Hepatocyte (in vitro differentiated cells): ENCODE measurements around the gene SLC2A8. TPM values are rescaled to one million over a fixed set of nuclear protein-coding genes. Genes with fewer than 3 reads are reported as not detected.

ENCODE experiments used
- DNase-seq: peaks from one replicate; pipeline ENCODE4 v3.0.0-alpha.2; 2016; ENCODE audit warnings: low spot score
- H2AFZ ChIP-seq: fragments of 200-600 bp; sonication (generic); 2 replicates; pipeline ENCODE4 v1.6.0; 2016; ENCODE audit warnings: antibody characterized with exemption, mild to moderate bottlenecking
- H3K27ac ChIP-seq: fragments of 200-600 bp; sonication (generic); 2 replicates; pipeline ENCODE4 v1.5.1; 2016; ENCODE audit warnings: mild to moderate bottlenecking
- H3K27me3 ChIP-seq: fragments of 200-600 bp; sonication (generic); 2 replicates; pipeline ENCODE4 v1.6.1; 2016
- H3K36me3 ChIP-seq: fragments of 200-600 bp; sonication (generic); replicated peaks from 2 replicates; pipeline ENCODE4 v1.5.1; 2016; ENCODE audit warnings: low read depth; ENCODE audit not compliant: insufficient read depth
- H3K4me1 ChIP-seq: fragments of 200-600 bp; sonication (generic); 2 replicates; pipeline ENCODE4 v1.5.1; 2016; ENCODE audit warnings: mild to moderate bottlenecking, moderate library complexity; ENCODE audit not compliant: insufficient read depth
- H3K4me2 ChIP-seq: fragments of 200-600 bp; sonication (generic); 2 replicates; pipeline ENCODE4 v1.6.0; 2016
- H3K4me3 ChIP-seq: fragments of 200-600 bp; sonication (generic); 2 replicates; pipeline ENCODE4 v1.5.1; 2016; ENCODE audit warnings: mild to moderate bottlenecking
- H3K79me2 ChIP-seq: fragments of 200-600 bp; sonication (generic); 2 replicates; pipeline ENCODE4 v1.6.0; 2017; ENCODE audit warnings: mild to moderate bottlenecking
- H3K9me2 ChIP-seq: fragments of 200-600 bp; sonication (generic); replicated peaks from 2 replicates; pipeline ENCODE4 v1.6.0; 2017; ENCODE audit warnings: mild to moderate bottlenecking; ENCODE audit not compliant: insufficient read depth
- H3K9me3 ChIP-seq: fragments of 200-600 bp; sonication (generic); 2 replicates; pipeline ENCODE4 v1.5.1; 2016; ENCODE audit warnings: low read depth, mild to moderate bottlenecking
- H4K20me1 ChIP-seq: fragments of 200-600 bp; sonication (generic); 2 replicates; pipeline ENCODE4 v1.6.0; 2016; ENCODE audit warnings: mild to moderate bottlenecking; ENCODE audit not compliant: insufficient read depth, poor library complexity, severe bottlenecking
- EZH2 ChIP-seq: fragments of 200-600 bp; sonication (generic); IDR thresholded peaks from 2 replicates; pipeline ENCODE4 v1.6.1; 2016; ENCODE audit warnings: antibody characterized with exemption, mild to moderate bottlenecking, borderline replicate concordance
- EZH2phosphoT487 ChIP-seq: fragments of 200-600 bp; sonication (generic); IDR thresholded peaks from one replicate; pipeline ENCODE4 v1.6.1; 2018; ENCODE audit warnings: antibody characterized with exemption, mild to moderate bottlenecking, low read depth, moderate library complexity; ENCODE audit not compliant: unreplicated experiment, severe bottlenecking
- WGBS: methylation state at CpG from one replicate; pipeline ENCODE4 v1.1.6; 2016; ENCODE audit warnings: low lambda C conversion rate; ENCODE audit errors: missing lambda C conversion rate; 5-methylcytosine and 5-hydroxymethylcytosine counted together
- polyA plus RNA-seq: library from polyadenylated mRNA; unstranded; fragments of >200 nt; fragmentation: Nextera tagmentation; extraction: Ambion mirVana; gene quantifications from 2 replicates; pipeline ENCODE4 v1.2.1, GENCODE V29; 2016
- total RNA-seq: library from RNA; depleted of rRNA; stranded (reverse); fragments of >200 nt; gene quantifications from 2 replicates; pipeline ENCODE4 v1.2.3, GENCODE V29; 2014
- TF ChIP-seq, protein P1 (sequence below): fragments of 200-600 bp; sonication (generic); IDR thresholded peaks from 2 replicates; pipeline ENCODE4 v1.5.1; 2016; ENCODE audit warnings: antibody characterized with exemption, mild to moderate bottlenecking; ENCODE audit not compliant: poor library complexity

SLC2A8 gene
- total and polyA plus RNA-seq, 2 experiments from 2014 or later: 91.7 to 145 TPM

GRCh38 chr9:127447416-127448111, 50.6 kb downstream of the SLC2A8 start:
- peaks cover 30% of the 10 kb centered on the region for H3K79me2 ChIP-seq
- 85% methylated on average over 7 of the region's 7 CpGs for WGBS
- H3K4me2 ChIP-seq: peak overlapping the region; percentile 96
- peaks cover 3% of the 10 kb centered on the region for H3K9me3 ChIP-seq
- H3K4me1 ChIP-seq: peaks cover 18% of the 10 kb centered on the region
- H2AFZ ChIP-seq: no peak overlapping the region
- TF ChIP-seq EZH2phosphoT487 (no peak), EZH2 (no peak)
- TF ChIP-seq, protein P1, sequence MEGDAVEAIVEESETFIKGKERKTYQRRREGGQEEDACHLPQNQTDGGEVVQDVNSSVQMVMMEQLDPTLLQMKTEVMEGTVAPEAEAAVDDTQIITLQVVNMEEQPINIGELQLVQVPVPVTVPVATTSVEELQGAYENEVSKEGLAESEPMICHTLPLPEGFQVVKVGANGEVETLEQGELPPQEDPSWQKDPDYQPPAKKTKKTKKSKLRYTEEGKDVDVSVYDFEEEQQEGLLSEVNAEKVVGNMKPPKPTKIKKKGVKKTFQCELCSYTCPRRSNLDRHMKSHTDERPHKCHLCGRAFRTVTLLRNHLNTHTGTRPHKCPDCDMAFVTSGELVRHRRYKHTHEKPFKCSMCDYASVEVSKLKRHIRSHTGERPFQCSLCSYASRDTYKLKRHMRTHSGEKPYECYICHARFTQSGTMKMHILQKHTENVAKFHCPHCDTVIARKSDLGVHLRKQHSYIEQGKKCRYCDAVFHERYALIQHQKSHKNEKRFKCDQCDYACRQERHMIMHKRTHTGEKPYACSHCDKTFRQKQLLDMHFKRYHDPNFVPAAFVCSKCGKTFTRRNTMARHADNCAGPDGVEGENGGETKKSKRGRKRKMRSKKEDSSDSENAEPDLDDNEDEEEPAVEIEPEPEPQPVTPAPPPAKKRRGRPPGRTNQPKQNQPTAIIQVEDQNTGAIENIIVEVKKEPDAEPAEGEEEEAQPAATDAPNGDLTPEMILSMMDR: no peak
- no peaks in the 10 kb centered on the region for H3K36me3 ChIP-seq
- no peak for DNase-seq
- peaks cover 34% of the 10 kb centered on the region for H4K20me1 ChIP-seq
- H3K27ac ChIP-seq: peak overlapping the region; percentile 97
- H3K4me3 ChIP-seq: no peak overlapping the region
- no peaks in the 10 kb centered on the region for H3K27me3 ChIP-seq
- H3K9me2 ChIP-seq: no peaks in the 10 kb centered on the region

GRCh38 chr9:127448112-127448805, 51.3 kb downstream of the SLC2A8 start:
- peak overlapping the region; percentile 96 for H3K4me2 ChIP-seq
- peaks cover 34% of the 10 kb centered on the region for H4K20me1 ChIP-seq
- H3K79me2 ChIP-seq: peaks cover 32% of the 10 kb centered on the region
- 89% methylated on average over 8 of the region's 8 CpGs for WGBS
- no peaks in the 10 kb centered on the region for H3K27me3 ChIP-seq
- peaks cover 22% of the 10 kb centered on the region for H3K4me1 ChIP-seq
- H3K27ac ChIP-seq: peak overlapping the region; percentile 97
- TF ChIP-seq, protein P1: no peak
- no peak for TF ChIP-seq EZH2
- TF ChIP-seq EZH2phosphoT487: no peak
- no peak for DNase-seq
- H3K9me3 ChIP-seq: peaks cover 3% of the 10 kb centered on the region
- no peaks in the 10 kb centered on the region for H3K36me3 ChIP-seq
- H2AFZ ChIP-seq: no peak overlapping the region
- H3K9me2 ChIP-seq: no peaks in the 10 kb centered on the region
- no peak overlapping the region for H3K4me3 ChIP-seq

DNA sequence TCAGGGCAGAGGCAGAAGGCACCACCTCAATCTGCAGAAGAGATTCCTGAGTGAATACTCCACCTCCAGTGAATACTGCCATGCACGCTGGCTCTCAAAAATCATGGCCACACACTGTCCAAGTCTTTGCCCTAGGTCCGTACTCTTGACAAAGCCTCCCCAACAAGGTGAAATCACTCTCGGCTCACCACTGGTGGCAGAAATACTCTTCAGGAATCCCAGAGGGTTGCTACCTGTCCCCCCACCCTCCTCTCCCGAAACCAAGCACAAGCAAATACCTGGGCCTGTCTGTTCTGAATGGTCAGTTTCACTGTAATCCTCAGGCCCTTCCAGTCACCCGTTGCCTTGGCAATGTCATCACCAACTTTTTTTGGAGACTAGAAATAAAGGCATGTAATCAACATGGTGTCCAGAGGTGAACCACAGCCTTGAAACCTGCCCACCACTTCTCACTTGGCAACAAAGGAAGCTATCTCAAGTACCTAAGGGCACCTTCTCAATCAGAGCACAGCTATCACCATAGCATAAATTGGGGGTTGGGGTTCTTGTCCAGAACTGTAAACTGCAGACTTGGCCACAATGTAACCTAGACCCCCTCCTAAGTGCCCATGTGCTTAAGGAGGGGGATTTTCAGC, 52.5 kb downstream of the SLC2A8 start:
- peaks cover 22% of the 10 kb centered on the region for H3K4me1 ChIP-seq
- no peak overlapping the region for H2AFZ ChIP-seq
- no peaks in the 10 kb centered on the region for H3K27me3 ChIP-seq
- peaks cover under 1% of the 10 kb centered on the region for H3K9me3 ChIP-seq
- peak overlapping the region; percentile 97 for H3K4me3 ChIP-seq
- peak overlapping the region; percentile 97 for H3K27ac ChIP-seq
- H4K20me1 ChIP-seq: peaks cover 34% of the 10 kb centered on the region
- H3K79me2 ChIP-seq: peaks cover 32% of the 10 kb centered on the region
- TF ChIP-seq EZH2phosphoT487 (no peak), EZH2 (no peak)
- TF ChIP-seq, protein P1: no peak
- 50% methylated on average over 5 of the region's 5 CpGs for WGBS
- H3K36me3 ChIP-seq: no peaks in the 10 kb centered on the region
- no peak for DNase-seq
- H3K9me2 ChIP-seq: no peaks in the 10 kb centered on the region
- peak overlapping the region; percentile 96 for H3K4me2 ChIP-seq
